Bronchial epithelial cell (primary cell): Measurements from ENCODE around the gene ARID4B. TPM values are rescaled to one million over a fixed set of nuclear protein-coding genes. Genes with fewer than 3 reads are reported as not detected.
"Not testable (repeated sequence)": the region's sequence is repeated elsewhere in the genome, so short reads cannot be mapped to it uniquely, and the experiment has no call there.

Experiments used
- DNase-seq: peaks from one replicate; pipeline ENCODE4 v3.0.0-alpha.2; 2010; ENCODE audit warnings: low read depth
- FAIRE-seq: peaks from 2 replicates; lab custom pipeline; 2011; peaks lifted over from hg19 to GRCh38; lab: Jason Lieb, UNC
- H3K27me3 ChIP-seq: 2 replicates; pipeline ENCODE4 v1.5.1; 2011; ENCODE audit warnings: low read length; ENCODE audit not compliant: control insufficient read depth, insufficient read depth
- H3K36me3 ChIP-seq: 2 replicates; pipeline ENCODE4 v1.5.1; 2011; ENCODE audit warnings: low read length; ENCODE audit not compliant: control insufficient read depth, insufficient read depth
- H3K4me3 ChIP-seq: 2 replicates; pipeline ENCODE4 v1.5.1; 2011; ENCODE audit warnings: mild to moderate bottlenecking, low read depth, low read length, control low read depth
- total RNA-seq: library from RNA; depleted of rRNA; stranded (reverse); fragments of >200 nt; gene quantifications from 2 replicates; pipeline ENCODE4 v1.2.1, GENCODE V29; 2014
- TF ChIP-seq, protein P1 (sequence below): IDR thresholded peaks from 2 replicates; pipeline ENCODE4 v1.5.1; 2011; ENCODE audit warnings: mild to moderate bottlenecking, moderate library complexity, low read length, control low read depth, inconsistent platforms; ENCODE audit not compliant: insufficient read depth, severe bottlenecking

ARID4B gene
- total RNA-seq, 1 donor from 2014 or later = 11.8 TPM

DNA sequence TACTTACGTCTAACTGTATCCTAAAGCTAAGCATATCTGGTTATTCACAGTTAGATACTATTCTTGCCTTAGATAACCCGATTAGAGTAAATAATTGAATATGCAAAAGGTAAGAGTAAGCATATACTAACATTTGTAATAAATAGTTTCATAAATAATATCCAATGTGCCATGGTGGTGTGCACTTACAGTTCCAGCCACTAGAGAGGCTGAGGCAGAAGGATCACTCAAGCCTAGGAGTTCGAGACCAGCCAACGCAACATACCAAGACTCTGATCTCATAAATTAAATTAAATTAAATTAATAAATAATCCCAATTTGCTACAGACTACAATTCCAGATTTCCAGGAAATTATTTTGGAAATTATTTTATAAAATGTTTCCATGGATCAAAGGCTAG is 12.2 kb downstream of the ARID4B start:
- no peaks in the 10 kb centered on the region for H3K27me3 ChIP-seq
- DNase-seq = no peak
- H3K4me3 ChIP-seq = no peak overlapping the region
- TF ChIP-seq, protein P1, sequence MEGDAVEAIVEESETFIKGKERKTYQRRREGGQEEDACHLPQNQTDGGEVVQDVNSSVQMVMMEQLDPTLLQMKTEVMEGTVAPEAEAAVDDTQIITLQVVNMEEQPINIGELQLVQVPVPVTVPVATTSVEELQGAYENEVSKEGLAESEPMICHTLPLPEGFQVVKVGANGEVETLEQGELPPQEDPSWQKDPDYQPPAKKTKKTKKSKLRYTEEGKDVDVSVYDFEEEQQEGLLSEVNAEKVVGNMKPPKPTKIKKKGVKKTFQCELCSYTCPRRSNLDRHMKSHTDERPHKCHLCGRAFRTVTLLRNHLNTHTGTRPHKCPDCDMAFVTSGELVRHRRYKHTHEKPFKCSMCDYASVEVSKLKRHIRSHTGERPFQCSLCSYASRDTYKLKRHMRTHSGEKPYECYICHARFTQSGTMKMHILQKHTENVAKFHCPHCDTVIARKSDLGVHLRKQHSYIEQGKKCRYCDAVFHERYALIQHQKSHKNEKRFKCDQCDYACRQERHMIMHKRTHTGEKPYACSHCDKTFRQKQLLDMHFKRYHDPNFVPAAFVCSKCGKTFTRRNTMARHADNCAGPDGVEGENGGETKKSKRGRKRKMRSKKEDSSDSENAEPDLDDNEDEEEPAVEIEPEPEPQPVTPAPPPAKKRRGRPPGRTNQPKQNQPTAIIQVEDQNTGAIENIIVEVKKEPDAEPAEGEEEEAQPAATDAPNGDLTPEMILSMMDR = no peak
- FAIRE-seq = no peak
- H3K36me3 ChIP-seq = no peaks in the 10 kb centered on the region

DNA sequence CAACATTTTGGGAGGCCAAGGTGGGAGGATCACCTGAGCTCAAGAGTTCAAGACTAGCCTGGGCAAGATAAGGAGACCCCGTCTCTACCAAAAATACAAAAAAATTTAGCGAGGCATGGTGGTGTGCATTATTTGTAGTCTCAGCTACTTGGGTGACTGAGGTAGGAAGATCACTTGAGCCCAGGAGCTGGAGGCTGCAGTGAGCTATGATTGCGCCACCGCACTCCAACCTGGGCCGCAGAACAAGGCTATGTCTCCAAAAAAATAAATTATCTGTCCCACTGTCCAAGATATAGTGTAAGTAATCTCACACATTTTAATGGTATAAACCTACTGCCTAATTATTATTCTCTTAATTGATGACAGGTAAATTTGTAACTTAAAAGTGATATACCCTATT is 12.8 kb downstream of the ARID4B start:
- Histone ChIP-seq H3K27me3 (no peaks in the 10 kb centered on the region), H3K4me3 (no peak overlapping the region), H3K36me3 (no peaks in the 10 kb centered on the region)
- FAIRE-seq (no peak), DNase-seq (no peak)
- TF ChIP-seq, protein P1 = no peak

DNA sequence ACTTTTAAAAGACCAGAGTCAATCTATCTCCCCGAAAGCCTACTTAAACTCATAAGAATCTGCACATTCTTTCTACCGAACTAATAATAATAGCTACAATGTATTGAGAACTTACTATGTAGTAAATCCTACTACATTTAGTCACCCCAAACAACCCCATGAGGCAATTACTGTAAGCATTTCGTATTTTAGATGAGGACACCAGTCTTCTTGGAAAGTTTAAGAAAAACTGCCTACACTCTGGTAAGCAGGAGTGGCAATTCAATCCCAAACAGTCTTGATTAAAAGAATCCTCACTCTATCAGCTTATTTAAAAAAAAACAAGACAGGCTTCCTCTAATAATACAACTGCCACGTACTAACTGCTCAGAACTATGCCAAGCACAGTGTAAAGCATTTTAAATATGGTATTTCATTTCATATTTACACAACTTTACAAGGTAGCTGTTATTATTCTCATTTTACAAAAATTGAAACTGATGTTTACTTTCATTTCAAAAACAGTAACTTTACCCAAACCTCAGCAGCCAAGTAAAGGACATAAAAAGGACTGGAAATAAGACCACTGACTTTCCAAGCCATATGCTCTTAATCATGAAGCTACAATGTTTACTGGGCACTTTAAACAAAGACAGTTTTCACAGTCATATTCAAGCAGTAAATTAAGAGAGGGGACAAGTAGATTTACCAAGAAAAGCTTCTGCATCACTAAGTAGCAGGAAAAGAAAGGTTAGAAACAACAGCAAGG is 13.9 kb downstream of the ARID4B start:
- DNase-seq = peak; percentile 39
- H3K36me3 ChIP-seq = no peaks in the 10 kb centered on the region
- TF ChIP-seq, protein P1 = no peak
- H3K27me3 ChIP-seq = no peaks in the 10 kb centered on the region
- no peak for FAIRE-seq
- no peak overlapping the region for H3K4me3 ChIP-seq

DNA sequence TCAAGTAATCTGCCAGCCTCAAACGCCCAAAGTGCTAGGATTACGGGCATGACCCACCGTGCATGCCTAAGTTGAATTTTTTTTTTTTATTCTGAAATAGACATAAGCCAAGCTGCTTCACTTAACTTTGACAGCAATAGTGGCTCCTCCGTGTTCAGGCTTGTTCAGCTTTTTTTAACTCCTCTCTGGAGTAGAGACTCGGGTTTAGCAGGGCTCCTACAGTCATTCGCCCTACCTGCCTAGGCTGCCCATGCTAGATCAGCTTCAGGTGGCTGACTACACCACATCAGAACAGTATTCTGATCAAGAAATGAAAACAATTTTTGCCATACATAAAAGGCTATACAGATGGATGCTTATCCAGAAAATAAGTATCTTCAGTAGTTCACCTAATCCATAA is 14.7 kb downstream of the ARID4B start:
- no peak for FAIRE-seq
- TF ChIP-seq, protein P1 = no peak
- peak; percentile 77 for DNase-seq
- Histone ChIP-seq H3K4me3 (no peak overlapping the region), H3K36me3 (no peaks in the 10 kb centered on the region), H3K27me3 (no peaks in the 10 kb centered on the region)

DNA sequence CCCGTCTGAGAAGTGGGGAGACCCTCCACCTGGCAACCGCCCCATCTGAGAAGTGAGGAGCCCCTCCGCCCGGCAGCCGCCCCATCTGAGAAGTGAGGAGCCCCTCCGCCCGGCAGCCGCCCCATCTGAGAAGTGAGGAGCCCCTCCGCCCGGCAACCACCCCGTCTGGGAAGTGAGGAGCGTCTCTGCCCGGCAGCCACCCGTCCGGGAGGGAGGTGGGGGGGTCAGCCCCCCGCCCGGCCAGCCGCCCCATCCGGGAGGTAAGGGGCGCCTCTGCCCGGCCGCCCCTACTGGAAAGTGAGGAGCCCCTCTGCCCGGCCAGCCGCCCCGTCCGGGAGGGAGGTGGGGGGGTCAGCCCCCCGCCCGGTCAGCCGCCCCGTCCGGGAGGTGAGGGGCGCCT is 18.8 kb downstream of the ARID4B start:
- DNase-seq, FAIRE-seq, H3K36me3 ChIP-seq: not testable (repeated sequence)

DNA sequence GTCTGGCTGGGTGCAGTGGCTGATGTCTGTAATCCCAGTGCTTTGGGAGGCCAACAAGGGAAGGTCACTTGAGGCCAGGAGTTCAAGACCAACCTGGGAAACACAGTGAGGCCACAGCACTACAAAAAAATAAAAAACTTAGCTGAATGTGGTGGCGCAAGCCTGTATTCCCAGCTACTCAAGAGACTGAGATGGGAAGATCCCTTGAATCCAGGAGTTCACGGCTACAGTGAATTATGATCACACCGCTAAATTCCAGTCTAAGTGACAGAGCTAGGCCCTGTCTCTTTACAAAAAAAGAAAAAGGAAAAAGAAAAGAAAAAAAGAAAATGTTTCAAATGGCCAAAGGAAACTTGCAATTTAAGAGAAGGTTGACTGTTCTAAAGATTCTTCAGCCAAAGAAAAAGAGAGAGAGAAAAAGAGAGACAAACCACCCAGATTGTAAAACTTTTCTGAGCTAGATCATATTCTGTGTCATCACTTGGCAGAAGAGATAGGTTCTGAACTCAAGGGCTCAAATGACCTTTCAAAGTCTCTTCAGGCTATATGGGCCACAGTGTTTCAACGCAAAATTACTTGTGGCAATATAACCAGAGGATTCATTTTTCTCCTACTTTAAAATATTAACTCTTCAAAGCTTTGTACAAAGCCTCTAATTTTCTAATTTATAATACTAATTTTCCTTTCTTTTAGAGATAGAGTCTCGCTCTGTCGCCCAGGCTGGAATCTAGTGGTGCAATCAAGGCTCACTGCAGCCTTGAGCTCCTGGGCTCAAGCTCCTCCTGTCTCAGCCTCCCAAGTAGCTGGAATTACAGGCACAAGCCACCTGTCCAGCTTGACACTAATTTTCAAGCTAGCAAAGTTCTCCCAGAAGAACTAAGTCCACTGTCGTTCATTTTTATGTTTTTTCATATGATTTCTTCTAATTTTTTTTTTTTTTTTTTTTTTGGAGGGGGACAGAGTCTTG is 20.5 kb downstream of the ARID4B start:
- no peak for FAIRE-seq
- no peaks in the 10 kb centered on the region for H3K27me3 ChIP-seq

More for the DNA sequence above, 18.8 kb downstream of the ARID4B start:
- not testable (repeated sequence) for H3K27me3 ChIP-seq, H3K4me3 ChIP-seq

More for the DNA sequence above, 20.5 kb downstream of the ARID4B start:
- Histone ChIP-seq H3K4me3 (no peak overlapping the region), H3K36me3 (no peaks in the 10 kb centered on the region)
- no peak for DNase-seq
- TF ChIP-seq, protein P1 = no peak
